ENCODE results near the gene MMP14.

GRCh38 chr14:22896356-22896755, 60.0 kb downstream of the MMP14 start:
- TF ChIP-seq CTCF (IDR thresholded peaks at IDR 0.05): no peak
- no peak for TF ChIP-seq POLR2A (IDR thresholded peaks at IDR 0.05)
- TF ChIP-seq POLR2AphosphoS5 (IDR thresholded peaks at IDR 0.05): no peak

Measured in sigmoid colon (tissue), 4 donors.